GM12878 (cell line): ENCODE measurements around the gene CELF2. TPM values are rescaled to one million over a fixed set of nuclear protein-coding genes. Genes with fewer than 3 reads are reported as not detected.
A peak's percentile ranks its signal among the peaks of the same experiment; 100 is the strongest.

Source experiments
- ATAC-seq: fragments of 200-7000 bp; cut with Tn5 transposase; 3 replicates; pipeline ENCODE4 v1.9.1; 2020; ENCODE audit warnings: mild to moderate bottlenecking, moderate library complexity
- BruUV-seq: library from RNA; stranded (reverse); fragments of 400-500 nt; replicated peaks from 2 replicates; lab custom pipeline; 2021; lab: Mats Ljungman, UMichigan
- CTCF ChIA-PET: fragments of 300-600 bp; sonication (Branson Sonifier 250); formaldehyde crosslinking; extraction: SDS; loops from one replicate; lab custom pipeline; 2021; ENCODE audit warnings: inconsistent platforms; lab: Yijun Ruan, JAX
- POLR2A ChIA-PET: fragments of 350-600 bp; formaldehyde crosslinking; extraction: SDS; loops from one replicate; lab custom pipeline; 2021; ENCODE audit warnings: inconsistent platforms; lab: Charles Lee
- RAD21 ChIA-PET: fragments of 300-600 bp; sonication (Branson Sonifier 250); formaldehyde crosslinking; loops from one replicate; lab custom pipeline; 2023; ENCODE audit warnings: antibody characterized with exemption; ENCODE audit not compliant: unreplicated experiment; lab: Charles Lee
- SMC1A ChIA-PET: fragments of 300-600 bp; sonication (Branson Sonifier 250); formaldehyde crosslinking; loops from one replicate; lab custom pipeline; 2023; ENCODE audit not compliant: unreplicated experiment, uncharacterized antibody; lab: Charles Lee
- DNase-seq: peaks from one replicate; pipeline ENCODE4 v3.0.0-alpha.2; 2011; ENCODE audit warnings: low read depth, low spot score
- FAIRE-seq: peaks from 3 replicates; lab custom pipeline; 2011; peaks lifted over from hg19 to GRCh38; lab: Jason Lieb, UNC
- H2AFZ ChIP-seq: 2 replicates; pipeline ENCODE4 v1.6.0; 2011; ENCODE audit warnings: low read depth, low read length, control low read depth; ENCODE audit not compliant: control insufficient read depth
- H3K27ac ChIP-seq: 2 replicates; pipeline ENCODE4 v1.5.1; 2011; ENCODE audit warnings: control low read depth; ENCODE audit not compliant: control insufficient read depth, insufficient read depth
- H3K27me3 ChIP-seq, 2 experiments: replicated peaks in 1 of 2; 2 replicates each; pipeline versions ENCODE4 v1.6.0 to v1.6.1; 2011; ENCODE audit warnings: low read length in 1 of 2; ENCODE audit not compliant: control insufficient read depth in 2 of 2, insufficient read depth in 2 of 2
- H3K36me3 ChIP-seq, 2 experiments: 2 replicates each; pipeline ENCODE4 v1.5.1; 2011; ENCODE audit warnings: low read length in 1 of 2; ENCODE audit not compliant: control insufficient read depth in 2 of 2, insufficient read depth in 2 of 2
- H3K4me1 ChIP-seq: 2 replicates; pipeline ENCODE4 v1.6.1; 2011; ENCODE audit warnings: mild to moderate bottlenecking, low read length, moderate library complexity, mixed read lengths; ENCODE audit not compliant: control insufficient read depth, insufficient read depth
- H3K4me2 ChIP-seq: 2 replicates; pipeline ENCODE4 v1.6.0; 2011; ENCODE audit warnings: control low read depth; ENCODE audit not compliant: control insufficient read depth, insufficient read depth
- H3K4me3 ChIP-seq: fragments of 200-600 bp; sonication (generic); 2 replicates; pipeline ENCODE4 v1.5.1; 2016
- H3K79me2 ChIP-seq: 2 replicates; pipeline ENCODE4 v1.6.0; 2011; ENCODE audit warnings: low read length; ENCODE audit not compliant: control insufficient read depth, insufficient read depth
- H3K9ac ChIP-seq: 2 replicates; pipeline ENCODE4 v1.8.0; 2011; ENCODE audit warnings: low read length, control low read depth, mixed read lengths; ENCODE audit not compliant: control insufficient read depth, insufficient read depth
- H3K9me3 ChIP-seq: replicated peaks from 3 replicates; pipeline ENCODE4 v1.5.1; 2011; ENCODE audit warnings: mild to moderate bottlenecking, low read length; ENCODE audit not compliant: control insufficient read depth, insufficient read depth
- H4K20me1 ChIP-seq: 2 replicates; pipeline ENCODE4 v1.6.0; 2011; ENCODE audit not compliant: control insufficient read depth, insufficient read depth
- MTA3 ChIP-seq: IDR thresholded peaks from 2 replicates; pipeline ENCODE4 v1.6.1; 2012; ENCODE audit warnings: low read length, inconsistent platforms, borderline replicate concordance
- NBN ChIP-seq: fragments of 450-650 bp; IDR thresholded peaks from 2 replicates; pipeline ENCODE4 v1.6.1; 2016
- STAT1 ChIP-seq: fragments of 450-650 bp; conservative IDR thresholded peaks from 2 replicates; pipeline ENCODE4 v1.6.1; 2014; ENCODE audit warnings: antibody characterized with exemption, mild to moderate bottlenecking
- YY1 ChIP-seq: IDR thresholded peaks from 2 replicates; pipeline ENCODE4 v1.6.1; 2011; ENCODE audit warnings: low read depth, mild to moderate bottlenecking, low read length
- WGBS: methylation state at CpG from one replicate; pipeline ENCODE4 v1.1.6; 2016; ENCODE audit warnings: low lambda C conversion rate; ENCODE audit not compliant: insufficient replicate concordance, insufficient coverage; ENCODE audit errors: missing lambda C conversion rate; 5-methylcytosine and 5-hydroxymethylcytosine counted together
- in situ Hi-C: fragments of 300-500 bp; cut with MboI; formaldehyde crosslinking; loops from 9 replicates; pipeline ENCODE4 v1.14.3; 2018; ENCODE audit warnings: mixed read lengths
- intact Hi-C: fragments of 100-400 bp; cut with micrococcal nuclease; formaldehyde crosslinking; loops from one replicate; pipeline ENCODE4 v1.14.2; 2022; ENCODE audit not compliant: unreplicated experiment
- polyA plus RNA-seq, 11 experiments: library from polyadenylated mRNA; depleted of rRNA in 4 of 11; unstranded in 6 of 11; stranded (reverse) in 5 of 11; fragments of >200 nt; fragmentation: Nextera tagmentation in 4 of 11; fragmentation: Illumina TruSeq in 1 of 11; extraction: Ambion mirVana in 4 of 11; extraction: Trizol in 1 of 11; gene quantifications; 1 replicate in 1 of 11; 2 replicates in 10 of 11; pipeline versions ENCODE4 v1.2.1 to v1.2.3, GENCODE V29; 2011 to 2016; ENCODE audit warnings: inconsistent platforms in 2 of 11, missing spikeins in 2 of 11, low read depth in 1 of 11
- total RNA-seq, 4 experiments: library from RNA; depleted of rRNA in 3 of 4; stranded (reverse); fragments of >200 nt in 3 of 4; fragmentation: Illumina TruSeq in 1 of 4; extraction: Trizol in 1 of 4; gene quantifications; 2 replicates each; pipeline versions ENCODE4 v1.2.1 to v1.2.3, GENCODE V29; 2013 to 2021
- TF ChIP-seq, protein P1 (sequence below): fragments of 450-650 bp; conservative IDR thresholded peaks from 2 replicates; pipeline ENCODE4 v1.6.1; 2017; ENCODE audit warnings: mild to moderate bottlenecking, moderate library complexity
- TF ChIP-seq, protein P2 (sequence below): fragments of 450-650 bp; IDR thresholded peaks from 2 replicates; pipeline ENCODE4 v1.6.1; 2018; ENCODE audit warnings: mild to moderate bottlenecking, low read depth, moderate library complexity; ENCODE audit not compliant: partially characterized antibody

The CELF2 gene
- total and polyA plus RNA-seq, 10 of the 15 experiments (the other 5 are each of a cell fraction or from before 2014, with no cell fraction given), result 20.8 to 129 (median 86.3) TPM

DNA sequence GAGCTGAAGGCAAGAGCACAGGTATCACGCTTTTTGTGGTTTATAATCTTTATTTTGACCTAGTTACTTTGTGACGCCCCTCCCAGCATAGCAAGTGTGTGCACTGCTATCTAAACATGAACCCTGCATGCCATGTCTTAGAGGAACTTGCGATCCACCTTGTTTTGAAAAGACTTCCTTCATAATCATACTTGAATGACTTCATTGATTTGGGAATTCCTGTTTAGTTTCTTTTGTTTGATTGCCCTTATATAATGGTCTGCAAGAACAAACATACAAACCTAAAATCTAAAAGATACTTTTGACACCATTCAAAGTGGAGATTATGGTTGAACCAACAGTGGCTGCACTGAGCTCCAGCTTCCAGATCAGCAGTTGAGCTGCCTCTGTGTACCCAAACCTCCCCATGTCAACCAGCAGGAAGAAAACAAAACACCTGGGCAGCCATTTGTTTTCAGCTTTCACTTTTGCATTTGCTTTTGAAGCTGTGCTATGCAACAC lies 132.6 kb downstream of the CELF2 start:
- no TSS peak for BruUV-seq
- WGBS, result 78% methylated on average over 3 of the region's 3 CpGs

DNA sequence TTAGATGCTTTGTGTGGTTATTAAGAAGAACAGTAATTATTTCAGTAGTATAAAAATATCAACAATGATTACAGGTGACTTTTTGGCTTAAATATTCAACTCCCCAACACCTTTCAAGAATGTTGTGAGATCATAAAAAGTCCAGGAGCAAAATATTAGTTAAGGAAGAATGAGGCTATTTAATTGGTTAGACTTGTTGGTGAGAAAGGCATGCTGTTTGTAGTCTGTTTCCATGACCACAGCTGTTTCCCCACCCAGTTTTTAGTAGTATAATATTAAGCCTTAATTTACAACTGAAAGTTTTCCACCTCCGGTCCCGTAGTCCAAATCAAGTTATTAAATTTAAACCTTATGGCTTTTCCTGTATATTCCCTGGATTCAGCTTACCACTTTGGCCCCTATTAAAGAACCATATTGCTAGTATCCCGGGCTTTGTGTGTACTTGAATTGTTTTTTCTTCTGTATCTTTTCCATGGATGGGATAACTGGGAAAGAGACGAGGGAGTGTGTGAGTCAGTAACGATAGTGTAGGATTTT lies 133.3 kb downstream of the CELF2 start:
- no peak for DNase-seq
- in situ Hi-C loops, result no loop called here
- no peaks in the 10 kb centered on the region for H4K20me1 ChIP-seq
- no peak overlapping the region for H3K27ac ChIP-seq
- TF ChIP-seq, protein P1, sequence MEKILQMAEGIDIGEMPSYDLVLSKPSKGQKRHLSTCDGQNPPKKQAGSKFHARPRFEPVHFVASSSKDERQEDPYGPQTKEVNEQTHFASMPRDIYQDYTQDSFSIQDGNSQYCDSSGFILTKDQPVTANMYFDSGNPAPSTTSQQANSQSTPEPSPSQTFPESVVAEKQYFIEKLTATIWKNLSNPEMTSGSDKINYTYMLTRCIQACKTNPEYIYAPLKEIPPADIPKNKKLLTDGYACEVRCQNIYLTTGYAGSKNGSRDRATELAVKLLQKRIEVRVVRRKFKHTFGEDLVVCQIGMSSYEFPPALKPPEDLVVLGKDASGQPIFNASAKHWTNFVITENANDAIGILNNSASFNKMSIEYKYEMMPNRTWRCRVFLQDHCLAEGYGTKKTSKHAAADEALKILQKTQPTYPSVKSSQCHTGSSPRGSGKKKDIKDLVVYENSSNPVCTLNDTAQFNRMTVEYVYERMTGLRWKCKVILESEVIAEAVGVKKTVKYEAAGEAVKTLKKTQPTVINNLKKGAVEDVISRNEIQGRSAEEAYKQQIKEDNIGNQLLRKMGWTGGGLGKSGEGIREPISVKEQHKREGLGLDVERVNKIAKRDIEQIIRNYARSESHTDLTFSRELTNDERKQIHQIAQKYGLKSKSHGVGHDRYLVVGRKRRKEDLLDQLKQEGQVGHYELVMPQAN, result no peak
- no peak for TF ChIP-seq NBN
- TF ChIP-seq STAT1, result no peak
- TF ChIP-seq, protein P2, sequence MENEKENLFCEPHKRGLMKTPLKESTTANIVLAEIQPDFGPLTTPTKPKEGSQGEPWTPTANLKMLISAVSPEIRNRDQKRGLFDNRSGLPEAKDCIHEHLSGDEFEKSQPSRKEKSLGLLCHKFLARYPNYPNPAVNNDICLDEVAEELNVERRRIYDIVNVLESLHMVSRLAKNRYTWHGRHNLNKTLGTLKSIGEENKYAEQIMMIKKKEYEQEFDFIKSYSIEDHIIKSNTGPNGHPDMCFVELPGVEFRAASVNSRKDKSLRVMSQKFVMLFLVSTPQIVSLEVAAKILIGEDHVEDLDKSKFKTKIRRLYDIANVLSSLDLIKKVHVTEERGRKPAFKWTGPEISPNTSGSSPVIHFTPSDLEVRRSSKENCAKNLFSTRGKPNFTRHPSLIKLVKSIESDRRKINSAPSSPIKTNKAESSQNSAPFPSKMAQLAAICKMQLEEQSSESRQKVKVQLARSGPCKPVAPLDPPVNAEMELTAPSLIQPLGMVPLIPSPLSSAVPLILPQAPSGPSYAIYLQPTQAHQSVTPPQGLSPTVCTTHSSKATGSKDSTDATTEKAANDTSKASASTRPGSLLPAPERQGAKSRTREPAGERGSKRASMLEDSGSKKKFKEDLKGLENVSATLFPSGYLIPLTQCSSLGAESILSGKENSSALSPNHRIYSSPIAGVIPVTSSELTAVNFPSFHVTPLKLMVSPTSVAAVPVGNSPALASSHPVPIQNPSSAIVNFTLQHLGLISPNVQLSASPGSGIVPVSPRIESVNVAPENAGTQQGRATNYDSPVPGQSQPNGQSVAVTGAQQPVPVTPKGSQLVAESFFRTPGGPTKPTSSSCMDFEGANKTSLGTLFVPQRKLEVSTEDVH, result no peak
- H3K9ac ChIP-seq, result no peak overlapping the region
- no peaks in the 10 kb centered on the region for H3K9me3 ChIP-seq
- ChIA-PET POLR2A (interaction anchor here (1.5 to 2.8 kb wide), 2 partner anchors 13 to 28 kb away, joined by 5 to 12 read pairs; no protein-coding TSS in a partner anchor), SMC1A (interaction anchor here (0.7 to 9.5 kb wide), 8 partner anchors 10 to 119 kb away, joined by 3 to 99 read pairs (median 4); no protein-coding TSS in a partner anchor), RAD21 (interaction anchor here (0.8 to 1.9 kb wide), 3 partner anchors 10 to 20 kb away, joined by 3 to 17 read pairs (median 5); no protein-coding TSS in a partner anchor), CTCF (interaction anchor here (0.9 to 2.4 kb wide), 5 partner anchors 8 to 37 kb away, joined by 3 to 8 read pairs (median 5); no protein-coding TSS in a partner anchor)
- intact Hi-C loops, result no loop called here
- H3K36me3 ChIP-seq, result no peaks in the 10 kb centered on the region
- H3K4me2 ChIP-seq, result no peak overlapping the region
- no peak overlapping the region for H3K4me3 ChIP-seq
- WGBS, result 97% methylated on average over 5 of the region's 5 CpGs
- no peak for FAIRE-seq
- peak overlapping the region; percentile 86 for H2AFZ ChIP-seq
- H3K79me2 ChIP-seq, result no peaks in the 10 kb centered on the region
- no peak for ATAC-seq
- no TSS peak for BruUV-seq
- H3K27me3 ChIP-seq, result no peaks in the 10 kb centered on the region
- peaks cover 13% of the 10 kb centered on the region for H3K4me1 ChIP-seq

More for the DNA sequence above, 132.6 kb downstream of the CELF2 start:
- no peaks in the 10 kb centered on the region for H3K9me3 ChIP-seq
- peak; percentile 49 for ATAC-seq
- intact Hi-C loops, result no loop called here
- H3K79me2 ChIP-seq, result no peaks in the 10 kb centered on the region
- no peak for DNase-seq
- ChIA-PET CTCF (interaction anchor here (0.9 to 2.4 kb wide), 6 partner anchors 9 to 120 kb away, joined by 3 to 8 read pairs (median 6); no protein-coding TSS in a partner anchor), POLR2A (interaction anchor here (1.2 to 2.8 kb wide), 4 partner anchors 9 to 95 kb away, joined by 3 to 12 read pairs (median 4); no protein-coding TSS in a partner anchor), RAD21 (interaction anchor here (0.8 to 1.9 kb wide), 3 partner anchors 10 to 21 kb away, joined by 3 to 17 read pairs (median 5); no protein-coding TSS in a partner anchor), SMC1A (interaction anchor here (0.7 to 9.5 kb wide), 11 partner anchors 10 to 119 kb away, joined by 3 to 99 read pairs (median 4); no protein-coding TSS in a partner anchor)
- no peaks in the 10 kb centered on the region for H4K20me1 ChIP-seq
- H3K27ac ChIP-seq, result no peak overlapping the region; the same call in 1 of the 2 replicates
- H3K4me1 ChIP-seq, result peaks cover 18% of the 10 kb centered on the region
- H2AFZ ChIP-seq, result peak overlapping the region; percentile 86
- FAIRE-seq, result no peak
- no peak overlapping the region for H3K9ac ChIP-seq
- TF ChIP-seq MTA3, result no peak
- TF ChIP-seq YY1, result peak; percentile 74
- no peaks in the 10 kb centered on the region for H3K27me3 ChIP-seq
- peak overlapping the region; percentile 51 for H3K4me2 ChIP-seq
- H3K36me3 ChIP-seq, result no peaks in the 10 kb centered on the region
- H3K4me3 ChIP-seq, result no peak overlapping the region
- in situ Hi-C loops, result no loop called here
